GM12878 (cell line): Measurements from ENCODE around the gene C6orf62. TPM values are rescaled to one million over a fixed set of nuclear protein-coding genes. Genes with fewer than 3 reads are reported as not detected.

Source experiments
- ATAC-seq: fragments of 200-7000 bp; cut with Tn5 transposase; 3 replicates; pipeline ENCODE4 v1.9.1; 2020; ENCODE audit warnings: mild to moderate bottlenecking, moderate library complexity
- BruUV-seq: library from RNA; stranded (reverse); fragments of 400-500 nt; replicated peaks from 2 replicates; lab custom pipeline; 2021; lab: Mats Ljungman, UMichigan
- CTCF ChIA-PET: fragments of 300-600 bp; sonication (Branson Sonifier 250); formaldehyde crosslinking; extraction: SDS; loops from one replicate; lab custom pipeline; 2021; ENCODE audit warnings: inconsistent platforms; lab: Yijun Ruan, JAX
- POLR2A ChIA-PET: fragments of 350-600 bp; formaldehyde crosslinking; extraction: SDS; loops from one replicate; lab custom pipeline; 2021; ENCODE audit warnings: inconsistent platforms; lab: Charles Lee
- RAD21 ChIA-PET: fragments of 300-600 bp; sonication (Branson Sonifier 250); formaldehyde crosslinking; loops from one replicate; lab custom pipeline; 2023; ENCODE audit warnings: antibody characterized with exemption; ENCODE audit not compliant: unreplicated experiment; lab: Charles Lee
- SMC1A ChIA-PET: fragments of 300-600 bp; sonication (Branson Sonifier 250); formaldehyde crosslinking; loops from one replicate; lab custom pipeline; 2023; ENCODE audit not compliant: unreplicated experiment, uncharacterized antibody; lab: Charles Lee
- DNase-seq: peaks from one replicate; pipeline ENCODE4 v3.0.0-alpha.2; 2011; ENCODE audit warnings: low read depth, low spot score
- FAIRE-seq: peaks from 3 replicates; lab custom pipeline; 2011; peaks lifted over from hg19 to GRCh38; lab: Jason Lieb, UNC
- H2AFZ ChIP-seq: 2 replicates; pipeline ENCODE4 v1.6.0; 2011; ENCODE audit warnings: low read depth, low read length, control low read depth; ENCODE audit not compliant: control insufficient read depth
- H3K27ac ChIP-seq: 2 replicates; pipeline ENCODE4 v1.5.1; 2011; ENCODE audit warnings: control low read depth; ENCODE audit not compliant: control insufficient read depth, insufficient read depth
- H3K27me3 ChIP-seq, 2 experiments: replicated peaks in 1 of 2; 2 replicates each; pipeline versions ENCODE4 v1.6.0 to v1.6.1; 2011; ENCODE audit warnings: low read length in 1 of 2; ENCODE audit not compliant: control insufficient read depth in 2 of 2, insufficient read depth in 2 of 2
- H3K36me3 ChIP-seq, 2 experiments: 2 replicates each; pipeline ENCODE4 v1.5.1; 2011; ENCODE audit warnings: low read length in 1 of 2; ENCODE audit not compliant: control insufficient read depth in 2 of 2, insufficient read depth in 2 of 2
- H3K4me1 ChIP-seq: 2 replicates; pipeline ENCODE4 v1.6.1; 2011; ENCODE audit warnings: mild to moderate bottlenecking, low read length, moderate library complexity, mixed read lengths; ENCODE audit not compliant: control insufficient read depth, insufficient read depth
- H3K4me2 ChIP-seq: 2 replicates; pipeline ENCODE4 v1.6.0; 2011; ENCODE audit warnings: control low read depth; ENCODE audit not compliant: control insufficient read depth, insufficient read depth
- H3K4me3 ChIP-seq: fragments of 200-600 bp; sonication (generic); 2 replicates; pipeline ENCODE4 v1.5.1; 2016
- H3K79me2 ChIP-seq: 2 replicates; pipeline ENCODE4 v1.6.0; 2011; ENCODE audit warnings: low read length; ENCODE audit not compliant: control insufficient read depth, insufficient read depth
- H3K9ac ChIP-seq: 2 replicates; pipeline ENCODE4 v1.8.0; 2011; ENCODE audit warnings: low read length, control low read depth, mixed read lengths; ENCODE audit not compliant: control insufficient read depth, insufficient read depth
- H3K9me3 ChIP-seq: replicated peaks from 3 replicates; pipeline ENCODE4 v1.5.1; 2011; ENCODE audit warnings: mild to moderate bottlenecking, low read length; ENCODE audit not compliant: control insufficient read depth, insufficient read depth
- H4K20me1 ChIP-seq: 2 replicates; pipeline ENCODE4 v1.6.0; 2011; ENCODE audit not compliant: control insufficient read depth, insufficient read depth
- BACH1 ChIP-seq: fragments of 450-650 bp; IDR thresholded peaks from 2 replicates; pipeline ENCODE4 v1.6.1; 2017; ENCODE audit warnings: mild to moderate bottlenecking, borderline replicate concordance
- CEBPB ChIP-seq, 2 experiments: fragments of 150-350 bp in 1 of 2; IDR thresholded peaks; 2 replicates each; pipeline ENCODE4 v1.6.1; 2012 to 2014; ENCODE audit warnings: low read depth in 2 of 2, low read length in 2 of 2, borderline replicate concordance in 1 of 2, inconsistent platforms in 1 of 2
- E2F8 ChIP-seq: fragments of 450-650 bp; IDR thresholded peaks from 2 replicates; pipeline ENCODE4 v1.6.1; 2018; ENCODE audit warnings: mild to moderate bottlenecking, low read depth, moderate library complexity; ENCODE audit not compliant: partially characterized antibody
- HDAC6 ChIP-seq: fragments of 200-600 bp; sonication (generic); IDR thresholded peaks from one replicate; pipeline ENCODE4 v1.8.0; 2017; ENCODE audit warnings: antibody characterized with exemption; ENCODE audit not compliant: unreplicated experiment
- KDM1A ChIP-seq: fragments of 200-600 bp; sonication (generic); IDR thresholded peaks from 2 replicates; pipeline ENCODE4 v1.6.1; 2016; ENCODE audit warnings: borderline replicate concordance
- NKRF ChIP-seq: fragments of 450-650 bp; conservative IDR thresholded peaks from 2 replicates; pipeline ENCODE4 v1.6.1; 2017; ENCODE audit warnings: mild to moderate bottlenecking, moderate library complexity
- RAD51 ChIP-seq: fragments of 450-650 bp; IDR thresholded peaks from 2 replicates; pipeline ENCODE4 v1.6.1; 2016; ENCODE audit warnings: moderate library complexity, mild to moderate bottlenecking, inconsistent platforms
- SIN3A ChIP-seq: IDR thresholded peaks from 2 replicates; pipeline ENCODE4 v1.6.1; 2012; ENCODE audit warnings: low read depth, low read length, improper control_type of control experiment
- STAT1 ChIP-seq: fragments of 450-650 bp; conservative IDR thresholded peaks from 2 replicates; pipeline ENCODE4 v1.6.1; 2014; ENCODE audit warnings: antibody characterized with exemption, mild to moderate bottlenecking
- ZNF217 ChIP-seq: fragments of 450-650 bp; IDR thresholded peaks from 2 replicates; pipeline ENCODE4 v1.6.1; 2017; ENCODE audit warnings: antibody characterized with exemption, mild to moderate bottlenecking
- ZNF622 ChIP-seq: fragments of 450-650 bp; IDR thresholded peaks from 2 replicates; pipeline ENCODE4 v1.6.1; 2017; ENCODE audit warnings: mild to moderate bottlenecking, inconsistent platforms
- WGBS: methylation state at CpG from one replicate; pipeline ENCODE4 v1.1.6; 2016; ENCODE audit warnings: low lambda C conversion rate; ENCODE audit not compliant: insufficient replicate concordance, insufficient coverage; ENCODE audit errors: missing lambda C conversion rate; 5-methylcytosine and 5-hydroxymethylcytosine counted together
- in situ Hi-C: fragments of 300-500 bp; cut with MboI; formaldehyde crosslinking; loops from 9 replicates; pipeline ENCODE4 v1.14.3; 2018; ENCODE audit warnings: mixed read lengths
- intact Hi-C: fragments of 100-400 bp; cut with micrococcal nuclease; formaldehyde crosslinking; loops from one replicate; pipeline ENCODE4 v1.14.2; 2022; ENCODE audit not compliant: unreplicated experiment
- polyA plus RNA-seq, 11 experiments: library from polyadenylated mRNA; depleted of rRNA in 4 of 11; unstranded in 6 of 11; stranded (reverse) in 5 of 11; fragments of >200 nt; fragmentation: Nextera tagmentation in 4 of 11; fragmentation: Illumina TruSeq in 1 of 11; extraction: Ambion mirVana in 4 of 11; extraction: Trizol in 1 of 11; gene quantifications; 1 replicate in 1 of 11; 2 replicates in 10 of 11; pipeline versions ENCODE4 v1.2.1 to v1.2.3, GENCODE V29; 2011 to 2016; ENCODE audit warnings: inconsistent platforms in 2 of 11, missing spikeins in 2 of 11, low read depth in 1 of 11
- total RNA-seq, 4 experiments: library from RNA; depleted of rRNA in 3 of 4; stranded (reverse); fragments of >200 nt in 3 of 4; fragmentation: Illumina TruSeq in 1 of 4; extraction: Trizol in 1 of 4; gene quantifications; 2 replicates each; pipeline versions ENCODE4 v1.2.1 to v1.2.3, GENCODE V29; 2013 to 2021

The C6orf62 gene
- total and polyA plus RNA-seq, 10 of the 15 experiments (the other 5 are each of a cell fraction or from before 2014, with no cell fraction given) = 55.6 to 565 (median 126) TPM

- Histone ChIP-seq H2AFZ (no peak overlapping the region), H3K27ac (no peak overlapping the region), H3K79me2 (peaks cover 36% of the 10 kb centered on the region), H3K4me3 (no peak overlapping the region), H3K4me2 (no peak overlapping the region), H3K9ac (no peak overlapping the region), H3K9me3 (no peaks in the 10 kb centered on the region), H3K27me3 (no peaks in the 10 kb centered on the region), H3K4me1 (peaks cover 8% of the 10 kb centered on the region), H4K20me1 (no peaks in the 10 kb centered on the region), H3K36me3 (peaks cover 0 to 19% of the 10 kb centered on the region in 2 experiments; a peak in 2 of 4 replicates)
- no peak for FAIRE-seq
- no peak for ATAC-seq
- no peak for TF ChIP-seq ZNF622
- no peak for TF ChIP-seq NKRF
- TF ChIP-seq SIN3A = no peak
- TF ChIP-seq ZNF217 = no peak
- no peak for TF ChIP-seq CEBPB (IDR thresholded peaks at IDR 0.05; ENCODE audit: borderline replicate concordance in 1 of 2, low read depth in 2 of 2, low read length in 2 of 2)
- TF ChIP-seq HDAC6 = no peak
- TF ChIP-seq BACH1 = no peak
- TF ChIP-seq RAD51 = no peak
- no peak for TF ChIP-seq E2F8
- no peak for TF ChIP-seq KDM1A
- TF ChIP-seq STAT1 = no peak
- POLR2A ChIA-PET = no interaction called here
- 94% methylated on average over 1 of the region's 1 CpG for WGBS
- RAD21 ChIA-PET = no interaction called here
- SMC1A ChIA-PET = no interaction called here
- no peak for DNase-seq
- CTCF ChIA-PET = interaction anchor here (1.3 kb wide), 1 partner anchor 82 kb away, joined by 5 read pairs; no protein-coding TSS in a partner anchor
- no TSS peak for BruUV-seq
- in situ Hi-C loops = no loop called here
- intact Hi-C loops = no loop called here
These were observed 55.8 kb downstream of the C6orf62 start for GRCh38 chr6:24663189-24663588.
